H1 (cell line): ENCODE results near the gene TMUB2. TPM values are rescaled to one million over a fixed set of nuclear protein-coding genes. Genes with fewer than 3 reads are reported as not detected.

Source experiments
- CTCF ChIA-PET: fragments of 300-600 bp; sonication (Branson Sonifier 250); formaldehyde crosslinking; loops from one replicate; lab custom pipeline; 2021; ENCODE audit not compliant: partially characterized antibody; lab: Charles Lee
- POLR2A ChIA-PET: fragments of 300-600 bp; sonication (Branson Sonifier 250); formaldehyde crosslinking; loops from one replicate; lab custom pipeline; 2021; ENCODE audit warnings: inconsistent platforms; ENCODE audit not compliant: partially characterized antibody; lab: Charles Lee
- DNase-seq, 2 experiments: peaks; one replicate each; pipeline versions ENCODE4 v3.0.0 to v3.0.0-alpha.2; 2010 to 2022; ENCODE audit warnings: low spot score in 2 of 2, low read depth in 1 of 2, mixed read lengths in 1 of 2
- FAIRE-seq: peaks from 2 replicates; lab custom pipeline; 2011; peaks lifted over from hg19 to GRCh38; lab: Jason Lieb, UNC
- H2AFZ ChIP-seq: 2 replicates; pipeline ENCODE4 v1.8.1; 2012; ENCODE audit warnings: low read length, inconsistent platforms
- H2AK5ac ChIP-seq: 2 replicates; pipeline ENCODE4 v1.6.1; 2013; ENCODE audit warnings: low read depth, low read length
- H2BK120ac ChIP-seq: replicated peaks from 2 replicates; pipeline ENCODE3; 2013; ENCODE audit warnings: low read depth, low read length, inconsistent platforms
- H2BK12ac ChIP-seq: 2 replicates; pipeline ENCODE4 v1.6.1; 2013; ENCODE audit warnings: low read depth, low read length
- H2BK15ac ChIP-seq: 2 replicates; pipeline ENCODE4 v1.6.1; 2013; ENCODE audit warnings: low read length
- H2BK20ac ChIP-seq: 2 replicates; pipeline ENCODE4 v1.6.1; 2013; ENCODE audit warnings: low read length
- H2BK5ac ChIP-seq: 2 replicates; pipeline ENCODE4 v1.6.1; 2013; ENCODE audit warnings: low read depth, low read length
- H3K14ac ChIP-seq: 2 replicates; pipeline ENCODE4 v1.6.1; 2013; ENCODE audit warnings: inconsistent platforms; ENCODE audit not compliant: insufficient read length
- H3K18ac ChIP-seq: 2 replicates; pipeline ENCODE4 v1.6.1; 2013; ENCODE audit warnings: low read length; ENCODE audit errors: extremely low read depth
- H3K23ac ChIP-seq: 2 replicates; pipeline ENCODE4 v1.6.1; 2013; ENCODE audit warnings: inconsistent platforms; ENCODE audit not compliant: insufficient read length
- H3K23me2 ChIP-seq: 2 replicates; pipeline ENCODE4 v1.6.1; 2013; ENCODE audit warnings: low read depth, low read length
- H3K27ac ChIP-seq: 2 replicates; pipeline ENCODE4 v1.6.1; 2011; ENCODE audit warnings: low read depth, low read length, inconsistent platforms
- H3K27me3 ChIP-seq, 4 experiments: replicated peaks in 1 of 4; 1 replicate in 1 of 4; 2 replicates in 3 of 4; pipeline versions ENCODE4 v1.6.1 to v1.8.1; 2011 to 2013; ENCODE audit warnings: low read length in 3 of 4, mild to moderate bottlenecking in 3 of 4, inconsistent platforms in 2 of 4, mixed read lengths in 2 of 4, moderate library complexity in 1 of 4; ENCODE audit not compliant: control insufficient read depth in 3 of 4, insufficient read depth in 3 of 4; ENCODE audit errors: extremely low read depth in 1 of 4
- H3K36me3 ChIP-seq, 4 experiments: 2 replicates each; pipeline versions ENCODE4 v1.6.1 to v1.8.1; 2011 to 2013; ENCODE audit warnings: mild to moderate bottlenecking in 4 of 4, low read length in 3 of 4, moderate library complexity in 2 of 4, control low read depth in 1 of 4, inconsistent platforms in 1 of 4; ENCODE audit not compliant: insufficient read depth in 4 of 4, control insufficient read depth in 2 of 4
- H3K4ac ChIP-seq: replicated peaks from 2 replicates; pipeline ENCODE3; 2013; ENCODE audit warnings: low read length, low read depth, mixed read lengths, inconsistent platforms; ENCODE audit not compliant: insufficient read length
- H3K4me1 ChIP-seq, 4 experiments: replicated peaks in 1 of 4; 1 replicate in 1 of 4; 2 replicates in 3 of 4; pipeline versions ENCODE4 v1.6.1 to v1.8.1; 2011 to 2013; ENCODE audit warnings: low read length in 3 of 4, inconsistent platforms in 2 of 4, mixed read lengths in 1 of 4; ENCODE audit not compliant: insufficient read depth in 4 of 4, control insufficient read depth in 3 of 4
- H3K4me2 ChIP-seq, 2 experiments: 2 replicates each; pipeline versions ENCODE4 v1.6.1 to v1.8.1; 2011 to 2013; ENCODE audit warnings: low read depth in 2 of 2, low read length in 2 of 2, control low read depth in 1 of 2, inconsistent platforms in 1 of 2, mild to moderate bottlenecking in 1 of 2; ENCODE audit not compliant: insufficient read depth in 1 of 2
- H3K4me3 ChIP-seq, 4 experiments: fragments of 200-600, 300-600 bp in 1 of 4; sonication (generic), shearing (Covaris generic), sonication (Bioruptor Twin) in 1 of 4; 2 replicates each; pipeline versions ENCODE4 v1.5.1 to v1.8.1; 2011 to 2016; ENCODE audit warnings: low read length in 4 of 4, low read depth in 3 of 4, control low read depth in 2 of 4, inconsistent platforms in 2 of 4, mild to moderate bottlenecking in 2 of 4, mixed read lengths in 1 of 4, moderate library complexity in 1 of 4; ENCODE audit not compliant: insufficient read depth in 2 of 4; ENCODE audit errors: extremely low read depth in 1 of 4
- H3K56ac ChIP-seq: replicated peaks from 2 replicates; pipeline ENCODE3; 2013; ENCODE audit warnings: low read depth, mild to moderate bottlenecking, mixed read lengths, low read length, inconsistent platforms; ENCODE audit not compliant: insufficient read length
- H3K79me1 ChIP-seq: 2 replicates; pipeline ENCODE4 v1.6.1; 2013; ENCODE audit warnings: low read depth, low read length, control low read depth
- H3K79me2 ChIP-seq, 2 experiments: 2 replicates each; pipeline versions ENCODE4 v1.6.1 to v1.8.1; 2012 to 2013; ENCODE audit warnings: low read length in 2 of 2, mild to moderate bottlenecking in 2 of 2, inconsistent platforms in 1 of 2; ENCODE audit not compliant: insufficient read depth in 2 of 2, control insufficient read depth in 1 of 2
- H3K9ac ChIP-seq, 4 experiments: replicated peaks in 1 of 4; 1 replicate in 1 of 4; 2 replicates in 3 of 4; pipeline versions ENCODE4 v1.6.1 to v1.8.1; 2011 to 2013; ENCODE audit warnings: low read depth in 3 of 4, low read length in 3 of 4, control low read depth in 2 of 4, mild to moderate bottlenecking in 2 of 4, moderate library complexity in 2 of 4, inconsistent platforms in 1 of 4; ENCODE audit errors: extremely low read depth in 1 of 4
- H3K9me3 ChIP-seq, 2 experiments: 2 replicates each; pipeline versions ENCODE4 v1.6.1 to v1.8.1; 2012 to 2013; ENCODE audit warnings: mild to moderate bottlenecking in 2 of 2, moderate library complexity in 2 of 2, control low read depth in 1 of 2, inconsistent platforms in 1 of 2, low read depth in 1 of 2, low read length in 1 of 2, mixed read lengths in 1 of 2; ENCODE audit not compliant: insufficient read depth in 2 of 2
- H4K20me1 ChIP-seq, 2 experiments: replicated peaks in 1 of 2; 2 replicates each; pipeline versions ENCODE3 to v1.8.1; 2011 to 2013; ENCODE audit warnings: inconsistent platforms in 2 of 2, low read length in 2 of 2, mild to moderate bottlenecking in 1 of 2; ENCODE audit not compliant: insufficient read depth in 2 of 2, control insufficient read depth in 1 of 2
- H4K5ac ChIP-seq: 2 replicates; pipeline ENCODE4 v1.6.1; 2013; ENCODE audit warnings: low read length, low read depth, mixed read lengths, inconsistent platforms; ENCODE audit not compliant: insufficient read length
- H4K8ac ChIP-seq: 2 replicates; pipeline ENCODE4 v1.8.0; 2013; ENCODE audit warnings: mild to moderate bottlenecking, moderate library complexity, low read length, inconsistent platforms; ENCODE audit not compliant: insufficient read depth; ENCODE audit errors: extremely low read depth
- H4K91ac ChIP-seq: replicated peaks from 2 replicates; pipeline ENCODE3; 2013; ENCODE audit warnings: low read length, mixed read lengths, inconsistent platforms; ENCODE audit not compliant: insufficient read length
- JUN ChIP-seq: IDR thresholded peaks from 2 replicates; pipeline ENCODE4 v1.6.1; 2011; ENCODE audit warnings: low read depth, mild to moderate bottlenecking, improper control_type of control experiment, low read length
- KDM4A ChIP-seq: IDR thresholded peaks from one replicate; pipeline ENCODE4 v1.7.1; 2012; ENCODE audit warnings: low read depth, mild to moderate bottlenecking, moderate library complexity, low read length, inconsistent platforms; ENCODE audit not compliant: severe bottlenecking
- WGBS, 2 experiments: shearing (Covaris generic) in 1 of 2; methylation state at CpG; one replicate each; pipeline versions ENCODE4 v1.1.6 to v1.1.7; 2013 to 2015; ENCODE audit warnings: low lambda C conversion rate in 2 of 2, mixed read lengths in 2 of 2, inconsistent platforms in 1 of 2, low coverage in 1 of 2, missing lambda C conversion rate in 1 of 2; ENCODE audit not compliant: insufficient replicate concordance in 2 of 2, insufficient coverage in 1 of 2, insufficient read length in 1 of 2; ENCODE audit errors: extremely low coverage in 1 of 2, missing lambda C conversion rate in 1 of 2; 5-methylcytosine and 5-hydroxymethylcytosine counted together
- polyA plus RNA-seq, 7 experiments: library from polyadenylated mRNA; depleted of rRNA in 3 of 7; stranded (reverse) in 5 of 7; unstranded in 2 of 7; fragments of >200 nt in 5 of 7; fragments of 200-250 nt in 2 of 7; gene quantifications; 1 replicate in 5 of 7; 2 replicates in 1 of 7; 4 replicates in 1 of 7; pipeline versions ENCODE4 v1.2.1 to v1.2.3, GENCODE V29; 2011 to 2013; ENCODE audit warnings: missing spikeins in 2 of 7, mixed read lengths in 2 of 7
- total RNA-seq: library from RNA; stranded (reverse); fragmentation: NEBNext Ultra II Directional; extraction: Animal tissue kit (Norgen Biotek cat#: 25700); gene quantifications from 2 replicates; pipeline ENCODE4 v1.2.1, GENCODE V29; 2021

Gene TMUB2
- total and polyA plus RNA-seq, 2 of the 8 experiments (the other 6 are each of a cell fraction or from before 2014, with no cell fraction given): 18.5 to 30.5 TPM

- H2BK20ac ChIP-seq: no peak overlapping the region
- no peak overlapping the region for H2BK120ac ChIP-seq
- H4K8ac ChIP-seq: no peak overlapping the region; the same call in 1 of the 2 replicates
- peak overlapping the region; percentile 55 to 100 (median 82) for H3K4me3 ChIP-seq
- peaks cover 21% of the 10 kb centered on the region for H3K23me2 ChIP-seq
- H3K9me3 ChIP-seq: no peaks in the 10 kb centered on the region
- peaks cover 0 to 4% (median under 1%) of the 10 kb centered on the region in 4 experiments; a peak in 3 of 8 replicates for H3K36me3 ChIP-seq
- no peaks in the 10 kb centered on the region; the same call in 1 of the 2 replicates for H3K79me1 ChIP-seq
- POLR2A ChIA-PET: interaction anchor here (0.7 to 4.9 kb wide), 26 partner anchors 10 to 143 kb away, joined by 3 to 58 read pairs (median 4); partner anchors contain the start of genes ASB16, GRN, RUNDC3A and SLC25A39
- H3K56ac ChIP-seq: peak overlapping the region; percentile 42
- no peak overlapping the region for H3K18ac ChIP-seq
- H2BK15ac ChIP-seq: no peak overlapping the region
- H3K14ac ChIP-seq: no peak overlapping the region
- H3K4me1 ChIP-seq: peaks cover 4 to 21% (median 5%) of the 10 kb centered on the region in 4 experiments; a peak in 6 of 7 replicates
- no peak overlapping the region for H3K27ac ChIP-seq
- no peak overlapping the region for H2AFZ ChIP-seq
- no peak overlapping the region for H3K4ac ChIP-seq
- H3K9ac ChIP-seq: no peak overlapping the region; a peak in 1 of 7 replicates
- FAIRE-seq: no peak
- CTCF ChIA-PET: interaction anchor here (0.6 to 3.3 kb wide), 23 partner anchors 9 to 284 kb away, joined by 3 to 26 read pairs (median 5); partner anchors contain the start of genes GRN and SLC25A39
- no peak overlapping the region for H2AK5ac ChIP-seq
- H4K91ac ChIP-seq: no peak overlapping the region
- H3K4me2 ChIP-seq: peak overlapping the region; percentile 84 to 97
- H3K23ac ChIP-seq: no peak overlapping the region
- H2BK5ac ChIP-seq: no peak overlapping the region
- H3K79me2 ChIP-seq: peaks cover 10 to 14% of the 10 kb centered on the region in 2 experiments
- peak overlapping the region; percentile 28 for H4K5ac ChIP-seq
- WGBS, 2 experiments: 0% methylated on average over 4 of the region's 17 CpGs; no CpG with 5 or more reads in 1 of the 2 experiments
- no peaks in the 10 kb centered on the region for H4K20me1 ChIP-seq
- H2BK12ac ChIP-seq: no peak overlapping the region
- no peaks in the 10 kb centered on the region for H3K27me3 ChIP-seq
- TF ChIP-seq KDM4A (peak; percentile 9), JUN (no peak)
- TF ChIP-seq, all 59 proteins: peak for 1
- DNase-seq: no peak
Measured at GRCh38 chr17:44221862-44222111, 35.0 kb downstream of the TMUB2 start.
